Karpas-422 (cell line): ENCODE measurements around the gene SLC35E1. TPM values are rescaled to one million over a fixed set of nuclear protein-coding genes. Genes with fewer than 3 reads are reported as not detected.
A peak's percentile ranks its signal among the peaks of the same experiment; 100 is the strongest.

Experiments
- DNase-seq: peaks from one replicate; pipeline ENCODE4 v3.0.0-alpha.2; 2015
- H2AFZ ChIP-seq: fragments of 200-600 bp; sonication (generic); 2 replicates; pipeline ENCODE4 v1.6.1; 2014; ENCODE audit warnings: antibody characterized with exemption, low read length, mixed read lengths
- H3K27ac ChIP-seq: fragments of 200-600 bp; sonication (generic); 2 replicates; pipeline ENCODE4 v1.5.1; 2014; ENCODE audit warnings: mild to moderate bottlenecking, low read length, moderate library complexity
- H3K27me3 ChIP-seq: fragments of 200-600 bp; sonication (generic); 2 replicates; pipeline ENCODE4 v1.6.1; 2014; ENCODE audit warnings: low read length, mixed read lengths
- H3K36me3 ChIP-seq: fragments of 200-600 bp; sonication (generic); 2 replicates; pipeline ENCODE4 v1.6.1; 2014; ENCODE audit warnings: low read length, mixed read lengths; ENCODE audit not compliant: insufficient read depth
- H3K4me1 ChIP-seq: fragments of 200-600 bp; sonication (generic); 2 replicates; pipeline ENCODE4 v1.6.1; 2014; ENCODE audit warnings: mild to moderate bottlenecking, low read length, mixed read lengths
- H3K4me2 ChIP-seq: fragments of 200-600 bp; sonication (generic); 2 replicates; pipeline ENCODE4 v1.6.1; 2014; ENCODE audit warnings: low read length, low read depth, mild to moderate bottlenecking; ENCODE audit not compliant: poor library complexity, severe bottlenecking
- H3K4me3 ChIP-seq: fragments of 200-600 bp; sonication (generic); 2 replicates; pipeline ENCODE4 v1.5.1; 2014; ENCODE audit warnings: mild to moderate bottlenecking, antibody characterized with exemption, low read length, mixed read lengths
- H3K79me2 ChIP-seq: fragments of 200-600 bp; sonication (generic); 2 replicates; pipeline ENCODE4 v1.6.1; 2014; ENCODE audit warnings: mild to moderate bottlenecking, low read length, mixed read lengths
- H3K9ac ChIP-seq: fragments of 200-600 bp; sonication (generic); 2 replicates; pipeline ENCODE4 v1.6.0; 2014; ENCODE audit warnings: low read length
- H3K9me2 ChIP-seq: fragments of 200-600 bp; sonication (generic), shearing (Covaris generic); replicated peaks from 2 replicates; pipeline ENCODE4 v1.6.0; 2014; ENCODE audit warnings: mild to moderate bottlenecking, low read length, moderate library complexity; ENCODE audit not compliant: insufficient read depth
- H3K9me3 ChIP-seq: fragments of 300-700, 200-600 bp; sonication (generic); 2 replicates; pipeline ENCODE4 v1.6.1; 2014; ENCODE audit warnings: low read length, mixed read lengths
- H4K20me1 ChIP-seq: fragments of 200-600 bp; sonication (generic); 2 replicates; pipeline ENCODE4 v1.6.1; 2014; ENCODE audit warnings: mild to moderate bottlenecking, antibody characterized with exemption, low read length, low read depth; ENCODE audit not compliant: insufficient read depth
- total RNA-seq: library from RNA; depleted of rRNA; stranded (reverse); fragments of >200 nt; shearing (Covaris generic); gene quantifications from 2 replicates; pipeline ENCODE4 v1.2.3, GENCODE V29; 2014; ENCODE audit warnings: low replicate concordance

The SLC35E1 gene
- total RNA-seq, 1 experiment from 2014 or later: 33.5 TPM

GRCh38 chr19:16587833-16588823 is 15.9 kb upstream of the SLC35E1 start:
- Histone ChIP-seq H3K27ac (peak overlapping the region; percentile 98), H3K9me2 (no peaks in the 10 kb centered on the region), H3K9ac (peak overlapping the region; percentile 82), H3K9me3 (no peaks in the 10 kb centered on the region), H3K4me2 (peak overlapping the region; percentile 77), H3K27me3 (no peaks in the 10 kb centered on the region), H3K4me3 (peak overlapping the region; percentile 74), H3K36me3 (no peaks in the 10 kb centered on the region), H2AFZ (no peak overlapping the region), H3K4me1 (peaks cover 99% of the 10 kb centered on the region), H3K79me2 (peaks cover 79% of the 10 kb centered on the region), H4K20me1 (peaks cover 20% of the 10 kb centered on the region)
- DNase-seq: peak; percentile 96

- peaks cover 79% of the 10 kb centered on the region for H3K79me2 ChIP-seq
- H3K9ac ChIP-seq: peak overlapping the region; percentile 82
- H4K20me1 ChIP-seq: peaks cover 11% of the 10 kb centered on the region
- no peaks in the 10 kb centered on the region for H3K9me2 ChIP-seq
- DNase-seq: peak; percentile 97
- H2AFZ ChIP-seq: no peak overlapping the region
- no peaks in the 10 kb centered on the region for H3K36me3 ChIP-seq
- no peaks in the 10 kb centered on the region for H3K27me3 ChIP-seq
- peaks cover 99% of the 10 kb centered on the region for H3K4me1 ChIP-seq
- H3K9me3 ChIP-seq: no peaks in the 10 kb centered on the region
- H3K4me3 ChIP-seq: peak overlapping the region; percentile 74
- H3K4me2 ChIP-seq: peak overlapping the region; percentile 77
- H3K27ac ChIP-seq: peak overlapping the region; percentile 98
Observed at GRCh38 chr19:16586991-16587832, 15.0 kb upstream of the SLC35E1 start.

GRCh38 chr19:16586477-16586871 is 14.3 kb upstream of the SLC35E1 start:
- Histone ChIP-seq H3K4me2 (peak overlapping the region; percentile 77), H3K9ac (peak overlapping the region; percentile 82), H3K27me3 (no peaks in the 10 kb centered on the region), H3K4me3 (peak overlapping the region; percentile 74), H4K20me1 (peaks cover 4% of the 10 kb centered on the region; the same call in 1 of the 2 replicates), H3K4me1 (peaks cover 99% of the 10 kb centered on the region), H3K9me3 (no peaks in the 10 kb centered on the region), H3K9me2 (no peaks in the 10 kb centered on the region), H3K27ac (peak overlapping the region; percentile 98), H3K36me3 (no peaks in the 10 kb centered on the region), H2AFZ (no peak overlapping the region), H3K79me2 (peaks cover 79% of the 10 kb centered on the region)
- no peak for DNase-seq

- Histone ChIP-seq H3K4me2 (peak overlapping the region; percentile 77), H3K79me2 (peaks cover 79% of the 10 kb centered on the region), H4K20me1 (no peaks in the 10 kb centered on the region; the same call in 1 of the 2 replicates), H3K4me1 (peaks cover 96% of the 10 kb centered on the region), H3K9me2 (no peaks in the 10 kb centered on the region), H3K27me3 (no peaks in the 10 kb centered on the region), H2AFZ (no peak overlapping the region), H3K4me3 (peak overlapping the region; percentile 74), H3K9me3 (no peaks in the 10 kb centered on the region), H3K27ac (peak overlapping the region; percentile 98), H3K9ac (peak overlapping the region; percentile 82), H3K36me3 (no peaks in the 10 kb centered on the region)
- peak; percentile 81 for DNase-seq
Observed at GRCh38 chr19:16585808-16586476, 13.7 kb upstream of the SLC35E1 start.

GRCh38 chr19:16585094-16585801 is 13.0 kb upstream of the SLC35E1 start:
- H3K4me1 ChIP-seq: peaks cover 91% of the 10 kb centered on the region
- H2AFZ ChIP-seq: no peak overlapping the region
- peak overlapping the region; percentile 74 for H3K4me3 ChIP-seq
- no peaks in the 10 kb centered on the region for H3K36me3 ChIP-seq
- H4K20me1 ChIP-seq: no peaks in the 10 kb centered on the region; the same call in 1 of the 2 replicates
- H3K27ac ChIP-seq: peak overlapping the region; percentile 98
- no peaks in the 10 kb centered on the region for H3K9me2 ChIP-seq
- DNase-seq: no peak
- peak overlapping the region; percentile 82 for H3K9ac ChIP-seq
- peak overlapping the region; percentile 77 for H3K4me2 ChIP-seq
- no peaks in the 10 kb centered on the region for H3K27me3 ChIP-seq
- H3K79me2 ChIP-seq: peaks cover 81% of the 10 kb centered on the region
- H3K9me3 ChIP-seq: no peaks in the 10 kb centered on the region

- no peaks in the 10 kb centered on the region for H3K9me3 ChIP-seq
- peaks cover 81% of the 10 kb centered on the region for H3K79me2 ChIP-seq
- peak overlapping the region; percentile 74 for H3K4me3 ChIP-seq
- H3K4me2 ChIP-seq: peak overlapping the region; percentile 77
- no peaks in the 10 kb centered on the region for H3K27me3 ChIP-seq
- H4K20me1 ChIP-seq: peaks cover 4% of the 10 kb centered on the region
- peak overlapping the region; percentile 82 for H3K9ac ChIP-seq
- peaks cover 83% of the 10 kb centered on the region for H3K4me1 ChIP-seq
- DNase-seq: peak; percentile 94
- H3K9me2 ChIP-seq: no peaks in the 10 kb centered on the region
- H2AFZ ChIP-seq: no peak overlapping the region
- H3K36me3 ChIP-seq: no peaks in the 10 kb centered on the region
- peak overlapping the region; percentile 98 for H3K27ac ChIP-seq
Observed at GRCh38 chr19:16584248-16585093, 12.3 kb upstream of the SLC35E1 start.
